SIG-M5 (cell line): ENCODE results near the gene LPO.

Source experiments
- DNase-seq: peaks from one replicate; lab custom pipeline; 2025; lab: John Stamatoyannopoulos, UW

LPO gene

GRCh38 chr17:58304750-58305486, 66.5 kb downstream of the LPO start:
- no peak for DNase-seq

- no peak for DNase-seq
These were observed 67.2 kb downstream of the LPO start for GRCh38 chr17:58305626-58306025.

- DNase-seq, result no peak
These were observed 68.0 kb downstream of the LPO start for GRCh38 chr17:58306131-58306951.

- no peak for DNase-seq
These were observed 69.2 kb downstream of the LPO start for GRCh38 chr17:58307468-58308172.

GRCh38 chr17:58308173-58308984, 70.0 kb downstream of the LPO start:
- DNase-seq, result no peak

GRCh38 chr17:58308985-58309917, 70.9 kb downstream of the LPO start:
- no peak for DNase-seq

GRCh38 chr17:58309918-58310259, 71.5 kb downstream of the LPO start:
- no peak for DNase-seq

- DNase-seq, result no peak
These were observed 72.4 kb downstream of the LPO start for GRCh38 chr17:58310511-58311428.

- no peak for DNase-seq
These were observed 73.1 kb downstream of the LPO start for GRCh38 chr17:58311429-58311894.

GRCh38 chr17:58312021-58312630, 73.7 kb downstream of the LPO start:
- no peak for DNase-seq

- DNase-seq, result no peak
These were observed 74.4 kb downstream of the LPO start for GRCh38 chr17:58312829-58313228.

- DNase-seq, result no peak
These were observed 75.7 kb downstream of the LPO start for GRCh38 chr17:58313815-58314705.

- no peak for DNase-seq
These were observed 76.3 kb downstream of the LPO start for GRCh38 chr17:58314706-58315015.

- DNase-seq, result no peak
These were observed 76.9 kb downstream of the LPO start for GRCh38 chr17:58315281-58315711.

GRCh38 chr17:58315750-58316149, 77.4 kb downstream of the LPO start:
- DNase-seq, result no peak

GRCh38 chr17:58316260-58316960, 78.0 kb downstream of the LPO start:
- DNase-seq, result no peak

- no peak for DNase-seq
These were observed 79.2 kb downstream of the LPO start for GRCh38 chr17:58317421-58318064.
